Measurements from ENCODE around the gene UTF1.

UTF1 gene

DNA sequence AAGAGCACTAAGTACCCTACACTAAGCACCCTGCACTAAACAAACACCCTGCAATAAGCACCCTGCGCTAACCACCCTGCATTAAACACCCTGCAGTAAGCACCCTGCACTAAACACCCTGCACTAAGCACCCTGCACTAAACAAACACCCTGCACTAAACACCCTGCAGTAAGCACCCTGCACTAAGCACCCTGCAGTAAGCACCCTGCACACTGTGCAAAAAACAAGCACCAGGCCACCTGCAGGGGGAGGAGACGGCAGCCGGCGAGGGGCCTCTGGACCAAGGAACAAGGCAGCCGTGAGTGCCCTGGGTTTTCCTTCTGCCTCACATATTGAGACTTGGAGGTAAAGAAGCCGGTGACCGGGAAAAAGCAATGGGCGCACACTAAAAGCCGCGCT, 39.8 kb upstream of the UTF1 start:
- TF ChIP-seq, protein P1, sequence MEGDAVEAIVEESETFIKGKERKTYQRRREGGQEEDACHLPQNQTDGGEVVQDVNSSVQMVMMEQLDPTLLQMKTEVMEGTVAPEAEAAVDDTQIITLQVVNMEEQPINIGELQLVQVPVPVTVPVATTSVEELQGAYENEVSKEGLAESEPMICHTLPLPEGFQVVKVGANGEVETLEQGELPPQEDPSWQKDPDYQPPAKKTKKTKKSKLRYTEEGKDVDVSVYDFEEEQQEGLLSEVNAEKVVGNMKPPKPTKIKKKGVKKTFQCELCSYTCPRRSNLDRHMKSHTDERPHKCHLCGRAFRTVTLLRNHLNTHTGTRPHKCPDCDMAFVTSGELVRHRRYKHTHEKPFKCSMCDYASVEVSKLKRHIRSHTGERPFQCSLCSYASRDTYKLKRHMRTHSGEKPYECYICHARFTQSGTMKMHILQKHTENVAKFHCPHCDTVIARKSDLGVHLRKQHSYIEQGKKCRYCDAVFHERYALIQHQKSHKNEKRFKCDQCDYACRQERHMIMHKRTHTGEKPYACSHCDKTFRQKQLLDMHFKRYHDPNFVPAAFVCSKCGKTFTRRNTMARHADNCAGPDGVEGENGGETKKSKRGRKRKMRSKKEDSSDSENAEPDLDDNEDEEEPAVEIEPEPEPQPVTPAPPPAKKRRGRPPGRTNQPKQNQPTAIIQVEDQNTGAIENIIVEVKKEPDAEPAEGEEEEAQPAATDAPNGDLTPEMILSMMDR (IDR thresholded peaks at IDR 0.05) = no peak

DNA sequence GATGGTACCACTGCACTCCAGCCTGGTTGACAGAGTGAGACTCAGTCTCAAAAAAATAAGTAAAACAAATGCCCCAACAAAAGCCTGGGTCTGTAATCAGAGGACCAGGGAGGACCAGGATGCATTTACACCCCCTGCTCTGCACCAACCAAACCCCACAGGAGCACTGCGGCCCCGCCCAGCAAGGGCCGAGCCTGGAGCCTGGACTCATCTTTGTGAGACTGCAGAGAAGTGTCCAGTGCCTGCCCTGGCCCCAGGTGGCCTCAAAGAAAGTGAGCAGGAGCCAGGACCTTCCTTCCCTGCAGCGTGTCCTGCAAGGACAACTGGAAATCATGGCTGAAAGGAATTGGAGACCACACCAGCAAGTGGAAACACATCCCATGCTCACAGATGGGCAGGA, 38.4 kb upstream of the UTF1 start:
- TF ChIP-seq, protein P1 (IDR thresholded peaks at IDR 0.05) = no peak

DNA sequence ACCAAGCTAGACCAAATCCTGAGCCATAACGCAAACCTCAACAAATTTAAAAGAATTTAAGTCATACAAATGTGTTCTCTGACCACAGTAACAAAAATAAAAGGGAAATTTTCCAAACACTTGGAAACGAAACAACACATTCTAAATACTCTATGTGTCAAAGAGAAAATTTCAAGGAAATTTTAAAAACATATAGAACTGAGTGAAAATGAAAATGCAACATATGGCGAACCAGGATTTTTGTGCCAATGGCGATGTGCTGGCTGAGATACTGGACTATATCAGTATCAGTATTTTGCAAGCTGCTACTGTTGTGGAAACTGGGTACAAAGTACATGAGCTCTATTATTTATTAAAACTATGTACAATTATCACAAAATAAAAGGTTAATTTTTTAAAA, 35.9 kb upstream of the UTF1 start:
- TF ChIP-seq, protein P1 (IDR thresholded peaks at IDR 0.05) = no peak

DNA sequence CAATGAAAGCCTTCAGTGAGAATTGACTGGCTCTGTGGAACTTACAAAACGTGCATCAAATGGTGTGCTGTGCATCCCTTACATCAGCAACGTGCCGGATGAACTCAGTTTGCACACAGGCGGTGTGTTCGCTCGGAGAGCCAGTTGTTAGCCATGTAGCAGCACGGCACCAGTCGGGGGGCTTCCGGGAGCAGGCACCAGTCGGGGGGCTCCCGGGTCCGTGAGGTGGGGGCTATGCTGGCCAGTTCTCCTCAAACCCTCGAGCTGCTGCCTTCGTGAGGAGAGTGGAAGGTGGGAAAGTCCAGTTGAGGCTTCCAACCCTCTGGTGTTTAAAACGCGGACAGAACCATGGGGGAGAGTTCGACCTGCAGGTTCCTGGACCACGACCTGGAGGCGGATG, 34.9 kb upstream of the UTF1 start:
- TF ChIP-seq, protein P1 (IDR thresholded peaks at IDR 0.05) = no peak

DNA sequence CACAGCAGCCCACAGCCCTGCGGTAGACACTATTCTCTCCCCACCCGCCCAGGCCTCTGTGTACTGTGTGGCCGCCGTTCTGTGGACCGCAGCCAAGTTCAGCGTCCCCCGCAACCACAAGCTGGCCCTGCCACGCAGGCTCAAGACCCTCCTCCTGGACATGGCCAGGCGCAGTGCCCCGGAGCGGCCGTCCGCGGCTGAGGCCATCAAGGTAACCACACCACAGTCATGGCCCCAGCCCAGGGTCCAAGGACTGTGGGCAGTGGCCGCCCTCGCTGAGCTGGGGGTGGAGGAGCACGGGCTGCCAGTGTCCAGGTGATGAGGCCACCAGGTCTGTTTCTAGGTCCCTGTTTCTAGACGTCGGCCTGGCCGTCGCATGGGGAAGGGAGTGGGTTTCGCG, 34.4 kb upstream of the UTF1 start:
- TF ChIP-seq, protein P1 (IDR thresholded peaks at IDR 0.05) = no peak

DNA sequence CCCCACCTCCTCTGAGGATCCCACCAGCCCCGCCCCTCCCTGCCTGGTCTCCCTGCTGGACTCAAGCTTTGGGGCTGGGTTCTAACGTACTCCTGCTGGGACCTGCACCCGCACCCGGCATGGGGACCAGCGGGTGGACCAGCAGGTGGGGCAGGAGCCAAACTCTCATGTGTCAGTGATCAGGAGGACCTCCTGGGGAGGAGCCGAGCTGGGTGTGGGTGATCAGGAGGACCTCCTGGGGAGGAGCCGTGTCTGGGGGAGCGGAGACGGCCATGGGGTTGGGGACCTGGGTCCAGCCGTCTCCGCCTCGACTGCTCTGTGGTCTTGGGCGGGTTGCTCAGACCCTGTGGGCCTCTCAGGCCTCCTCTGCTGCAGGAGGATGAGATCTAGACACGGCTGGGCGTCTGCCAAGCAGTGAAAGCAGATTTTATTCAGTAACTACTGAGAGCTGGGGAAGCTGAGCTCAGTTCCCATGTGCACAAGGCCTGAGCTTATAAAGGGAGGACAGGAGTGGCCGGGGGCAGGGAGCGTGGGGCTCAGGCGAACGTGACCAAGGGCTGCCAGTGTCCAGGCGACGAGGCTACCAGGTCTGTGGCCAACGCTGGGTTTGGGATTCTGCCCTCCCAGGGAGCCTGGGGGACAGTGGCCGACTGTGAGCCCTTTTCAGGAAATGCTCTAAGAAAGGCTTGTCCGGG, 33.6 kb upstream of the UTF1 start:
- TF ChIP-seq, protein P1 (IDR thresholded peaks at IDR 0.05) = no peak

DNA sequence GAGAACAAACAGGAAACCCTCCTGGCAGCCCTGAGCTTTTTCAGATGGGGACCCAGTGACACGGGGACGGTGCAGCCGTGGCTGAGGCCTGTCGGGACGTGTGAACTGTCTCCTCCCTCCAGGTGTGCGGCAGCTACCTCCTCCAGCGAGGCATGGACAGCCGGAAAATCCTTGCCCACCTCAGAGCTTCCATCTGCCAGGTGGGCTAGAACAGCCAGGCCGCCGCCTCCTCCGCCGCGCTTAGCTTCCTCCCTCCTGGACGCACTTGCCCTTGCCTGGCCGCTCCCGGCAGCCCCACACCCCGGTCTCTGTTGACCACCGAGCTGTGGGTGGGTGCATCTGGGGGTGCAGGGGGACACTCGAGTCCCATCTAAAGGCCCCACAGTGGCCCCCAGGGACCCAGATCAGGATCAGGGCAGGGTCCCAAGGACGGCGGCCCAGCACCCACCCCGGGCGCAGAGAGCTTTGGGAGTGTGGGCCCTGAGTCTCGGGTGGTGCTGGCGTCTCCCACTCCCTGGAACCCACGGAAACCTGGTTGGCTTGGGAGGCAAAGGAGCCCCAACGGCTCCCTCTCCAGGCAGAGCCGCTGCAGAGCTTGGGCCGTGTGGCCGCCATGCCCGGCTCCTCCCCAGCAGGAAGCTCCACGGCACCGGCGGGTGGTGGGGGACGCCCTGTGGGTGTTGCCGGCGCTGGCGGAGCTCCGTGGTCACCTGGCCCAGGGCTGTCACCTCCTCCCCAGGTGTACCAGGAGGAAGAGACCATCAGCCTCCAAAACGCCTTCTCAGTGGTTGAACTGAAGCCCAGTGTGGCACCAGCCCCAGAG, 32.9 kb upstream of the UTF1 start:
- TF ChIP-seq, protein P1 (IDR thresholded peaks at IDR 0.05) = no peak
